H1 (cell line): ENCODE data around the gene CCDC30. TPM values are rescaled to one million over a fixed set of nuclear protein-coding genes. Genes with fewer than 3 reads are reported as not detected.

Experiments
- CTCF ChIA-PET: fragments of 300-600 bp; sonication (Branson Sonifier 250); formaldehyde crosslinking; loops from one replicate; lab custom pipeline; 2021; ENCODE audit not compliant: partially characterized antibody; lab: Charles Lee
- POLR2A ChIA-PET: fragments of 300-600 bp; sonication (Branson Sonifier 250); formaldehyde crosslinking; loops from one replicate; lab custom pipeline; 2021; ENCODE audit warnings: inconsistent platforms; ENCODE audit not compliant: partially characterized antibody; lab: Charles Lee
- DNase-seq, 2 experiments: peaks; one replicate each; pipeline versions ENCODE4 v3.0.0 to v3.0.0-alpha.2; 2010 to 2022; ENCODE audit warnings: low spot score in 2 of 2, low read depth in 1 of 2, mixed read lengths in 1 of 2
- FAIRE-seq: peaks from 2 replicates; lab custom pipeline; 2011; peaks lifted over from hg19 to GRCh38; lab: Jason Lieb, UNC
- H2AFZ ChIP-seq: 2 replicates; pipeline ENCODE4 v1.8.1; 2012; ENCODE audit warnings: low read length, inconsistent platforms
- H2AK5ac ChIP-seq: 2 replicates; pipeline ENCODE4 v1.6.1; 2013; ENCODE audit warnings: low read depth, low read length
- H2BK120ac ChIP-seq: replicated peaks from 2 replicates; pipeline ENCODE3; 2013; ENCODE audit warnings: low read depth, low read length, inconsistent platforms
- H2BK12ac ChIP-seq: 2 replicates; pipeline ENCODE4 v1.6.1; 2013; ENCODE audit warnings: low read depth, low read length
- H2BK15ac ChIP-seq: 2 replicates; pipeline ENCODE4 v1.6.1; 2013; ENCODE audit warnings: low read length
- H2BK20ac ChIP-seq: 2 replicates; pipeline ENCODE4 v1.6.1; 2013; ENCODE audit warnings: low read length
- H2BK5ac ChIP-seq: 2 replicates; pipeline ENCODE4 v1.6.1; 2013; ENCODE audit warnings: low read depth, low read length
- H3K14ac ChIP-seq: 2 replicates; pipeline ENCODE4 v1.6.1; 2013; ENCODE audit warnings: inconsistent platforms; ENCODE audit not compliant: insufficient read length
- H3K18ac ChIP-seq: 2 replicates; pipeline ENCODE4 v1.6.1; 2013; ENCODE audit warnings: low read length; ENCODE audit errors: extremely low read depth
- H3K23ac ChIP-seq: 2 replicates; pipeline ENCODE4 v1.6.1; 2013; ENCODE audit warnings: inconsistent platforms; ENCODE audit not compliant: insufficient read length
- H3K23me2 ChIP-seq: 2 replicates; pipeline ENCODE4 v1.6.1; 2013; ENCODE audit warnings: low read depth, low read length
- H3K27ac ChIP-seq: 2 replicates; pipeline ENCODE4 v1.6.1; 2011; ENCODE audit warnings: low read depth, low read length, inconsistent platforms
- H3K27me3 ChIP-seq, 4 experiments: replicated peaks in 1 of 4; 1 replicate in 1 of 4; 2 replicates in 3 of 4; pipeline versions ENCODE4 v1.6.1 to v1.8.1; 2011 to 2013; ENCODE audit warnings: low read length in 3 of 4, mild to moderate bottlenecking in 3 of 4, inconsistent platforms in 2 of 4, mixed read lengths in 2 of 4, moderate library complexity in 1 of 4; ENCODE audit not compliant: control insufficient read depth in 3 of 4, insufficient read depth in 3 of 4; ENCODE audit errors: extremely low read depth in 1 of 4
- H3K36me3 ChIP-seq, 4 experiments: 2 replicates each; pipeline versions ENCODE4 v1.6.1 to v1.8.1; 2011 to 2013; ENCODE audit warnings: mild to moderate bottlenecking in 4 of 4, low read length in 3 of 4, moderate library complexity in 2 of 4, control low read depth in 1 of 4, inconsistent platforms in 1 of 4; ENCODE audit not compliant: insufficient read depth in 4 of 4, control insufficient read depth in 2 of 4
- H3K4ac ChIP-seq: replicated peaks from 2 replicates; pipeline ENCODE3; 2013; ENCODE audit warnings: low read length, low read depth, mixed read lengths, inconsistent platforms; ENCODE audit not compliant: insufficient read length
- H3K4me1 ChIP-seq, 4 experiments: replicated peaks in 1 of 4; 1 replicate in 1 of 4; 2 replicates in 3 of 4; pipeline versions ENCODE4 v1.6.1 to v1.8.1; 2011 to 2013; ENCODE audit warnings: low read length in 3 of 4, inconsistent platforms in 2 of 4, mixed read lengths in 1 of 4; ENCODE audit not compliant: insufficient read depth in 4 of 4, control insufficient read depth in 3 of 4
- H3K4me2 ChIP-seq, 2 experiments: 2 replicates each; pipeline versions ENCODE4 v1.6.1 to v1.8.1; 2011 to 2013; ENCODE audit warnings: low read depth in 2 of 2, low read length in 2 of 2, control low read depth in 1 of 2, inconsistent platforms in 1 of 2, mild to moderate bottlenecking in 1 of 2; ENCODE audit not compliant: insufficient read depth in 1 of 2
- H3K4me3 ChIP-seq, 4 experiments: fragments of 200-600, 300-600 bp in 1 of 4; sonication (generic), shearing (Covaris generic), sonication (Bioruptor Twin) in 1 of 4; 2 replicates each; pipeline versions ENCODE4 v1.5.1 to v1.8.1; 2011 to 2016; ENCODE audit warnings: low read length in 4 of 4, low read depth in 3 of 4, control low read depth in 2 of 4, inconsistent platforms in 2 of 4, mild to moderate bottlenecking in 2 of 4, mixed read lengths in 1 of 4, moderate library complexity in 1 of 4; ENCODE audit not compliant: insufficient read depth in 2 of 4; ENCODE audit errors: extremely low read depth in 1 of 4
- H3K56ac ChIP-seq: replicated peaks from 2 replicates; pipeline ENCODE3; 2013; ENCODE audit warnings: low read depth, mild to moderate bottlenecking, mixed read lengths, low read length, inconsistent platforms; ENCODE audit not compliant: insufficient read length
- H3K79me1 ChIP-seq: 2 replicates; pipeline ENCODE4 v1.6.1; 2013; ENCODE audit warnings: low read depth, low read length, control low read depth
- H3K79me2 ChIP-seq, 2 experiments: 2 replicates each; pipeline versions ENCODE4 v1.6.1 to v1.8.1; 2012 to 2013; ENCODE audit warnings: low read length in 2 of 2, mild to moderate bottlenecking in 2 of 2, inconsistent platforms in 1 of 2; ENCODE audit not compliant: insufficient read depth in 2 of 2, control insufficient read depth in 1 of 2
- H3K9ac ChIP-seq, 4 experiments: replicated peaks in 1 of 4; 1 replicate in 1 of 4; 2 replicates in 3 of 4; pipeline versions ENCODE4 v1.6.1 to v1.8.1; 2011 to 2013; ENCODE audit warnings: low read depth in 3 of 4, low read length in 3 of 4, control low read depth in 2 of 4, mild to moderate bottlenecking in 2 of 4, moderate library complexity in 2 of 4, inconsistent platforms in 1 of 4; ENCODE audit errors: extremely low read depth in 1 of 4
- H3K9me3 ChIP-seq, 2 experiments: 2 replicates each; pipeline versions ENCODE4 v1.6.1 to v1.8.1; 2012 to 2013; ENCODE audit warnings: mild to moderate bottlenecking in 2 of 2, moderate library complexity in 2 of 2, control low read depth in 1 of 2, inconsistent platforms in 1 of 2, low read depth in 1 of 2, low read length in 1 of 2, mixed read lengths in 1 of 2; ENCODE audit not compliant: insufficient read depth in 2 of 2
- H4K20me1 ChIP-seq, 2 experiments: replicated peaks in 1 of 2; 2 replicates each; pipeline versions ENCODE3 to v1.8.1; 2011 to 2013; ENCODE audit warnings: inconsistent platforms in 2 of 2, low read length in 2 of 2, mild to moderate bottlenecking in 1 of 2; ENCODE audit not compliant: insufficient read depth in 2 of 2, control insufficient read depth in 1 of 2
- H4K5ac ChIP-seq: 2 replicates; pipeline ENCODE4 v1.6.1; 2013; ENCODE audit warnings: low read length, low read depth, mixed read lengths, inconsistent platforms; ENCODE audit not compliant: insufficient read length
- H4K8ac ChIP-seq: 2 replicates; pipeline ENCODE4 v1.8.0; 2013; ENCODE audit warnings: mild to moderate bottlenecking, moderate library complexity, low read length, inconsistent platforms; ENCODE audit not compliant: insufficient read depth; ENCODE audit errors: extremely low read depth
- H4K91ac ChIP-seq: replicated peaks from 2 replicates; pipeline ENCODE3; 2013; ENCODE audit warnings: low read length, mixed read lengths, inconsistent platforms; ENCODE audit not compliant: insufficient read length
- BRCA1 ChIP-seq: IDR thresholded peaks from 2 replicates; pipeline ENCODE4 v1.6.1; 2012; ENCODE audit warnings: low read depth, low read length, improper control_type of control experiment
- CBX5 ChIP-seq: fragments of 300-800, 300-1000 bp; sonication (generic); IDR thresholded peaks from 2 replicates; pipeline ENCODE4 v1.7.1; 2016; ENCODE audit warnings: antibody characterized with exemption, low read length, low read depth
- EGR1 ChIP-seq: IDR thresholded peaks from 2 replicates; pipeline ENCODE4 v1.6.1; 2011; ENCODE audit warnings: low read depth, low read length, borderline replicate concordance
- EZH2 ChIP-seq: fragments of 200-600 bp; sonication (generic); IDR thresholded peaks from 2 replicates; pipeline ENCODE4 v1.7.1; 2012; ENCODE audit warnings: low read depth, mild to moderate bottlenecking, moderate library complexity, low read length, inconsistent platforms; ENCODE audit not compliant: severe bottlenecking
- GTF2F1 ChIP-seq: IDR thresholded peaks from 2 replicates; pipeline ENCODE4 v1.6.1; 2012; ENCODE audit warnings: low read depth, low read length, improper control_type of control experiment, borderline replicate concordance
- HDAC2 ChIP-seq, 2 experiments: fragments of 300-600 bp in 1 of 2; sonication (generic) in 1 of 2; IDR thresholded peaks; 2 replicates each; pipeline ENCODE4 v1.6.1; 2011 to 2012; ENCODE audit warnings: low read depth in 2 of 2, low read length in 2 of 2, mild to moderate bottlenecking in 2 of 2, moderate library complexity in 2 of 2, borderline replicate concordance in 1 of 2, inconsistent platforms in 1 of 2
- HDAC6 ChIP-seq: IDR thresholded peaks from one replicate; pipeline ENCODE4 v1.7.1; 2012; ENCODE audit warnings: low read depth, mild to moderate bottlenecking, inconsistent platforms, low read length, moderate library complexity
- RBBP5 ChIP-seq: IDR thresholded peaks from 2 replicates; pipeline ENCODE4 v1.7.1; 2012; ENCODE audit warnings: low read depth, mild to moderate bottlenecking, inconsistent platforms, low read length, moderate library complexity, borderline replicate concordance
- SP4 ChIP-seq: IDR thresholded peaks from 2 replicates; pipeline ENCODE4 v1.6.1; 2012; ENCODE audit warnings: low read length, inconsistent platforms
- SRF ChIP-seq: IDR thresholded peaks from 2 replicates; pipeline ENCODE4 v1.6.1; 2011; ENCODE audit warnings: mild to moderate bottlenecking, low read depth, low read length, moderate library complexity
- TEAD4 ChIP-seq: IDR thresholded peaks from 2 replicates; pipeline ENCODE4 v1.6.1; 2012; ENCODE audit warnings: low read depth, low read length, inconsistent platforms, mixed read lengths
- YY1 ChIP-seq: IDR thresholded peaks from 2 replicates; pipeline ENCODE4 v1.6.1; 2011; ENCODE audit warnings: low read depth, mild to moderate bottlenecking, low read length
- ZNF274 ChIP-seq: IDR thresholded peaks from 2 replicates; pipeline ENCODE4 v1.7.0; 2012; ENCODE audit warnings: low read length, borderline replicate concordance; ENCODE audit errors: extremely low read depth
- WGBS, 2 experiments: shearing (Covaris generic) in 1 of 2; methylation state at CpG; one replicate each; pipeline versions ENCODE4 v1.1.6 to v1.1.7; 2013 to 2015; ENCODE audit warnings: low lambda C conversion rate in 2 of 2, mixed read lengths in 2 of 2, inconsistent platforms in 1 of 2, low coverage in 1 of 2, missing lambda C conversion rate in 1 of 2; ENCODE audit not compliant: insufficient replicate concordance in 2 of 2, insufficient coverage in 1 of 2, insufficient read length in 1 of 2; ENCODE audit errors: extremely low coverage in 1 of 2, missing lambda C conversion rate in 1 of 2; 5-methylcytosine and 5-hydroxymethylcytosine counted together
- polyA plus RNA-seq, 7 experiments: library from polyadenylated mRNA; depleted of rRNA in 3 of 7; stranded (reverse) in 5 of 7; unstranded in 2 of 7; fragments of >200 nt in 5 of 7; fragments of 200-250 nt in 2 of 7; gene quantifications; 1 replicate in 5 of 7; 2 replicates in 1 of 7; 4 replicates in 1 of 7; pipeline versions ENCODE4 v1.2.1 to v1.2.3, GENCODE V29; 2011 to 2013; ENCODE audit warnings: missing spikeins in 2 of 7, mixed read lengths in 2 of 7
- total RNA-seq: library from RNA; stranded (reverse); fragmentation: NEBNext Ultra II Directional; extraction: Animal tissue kit (Norgen Biotek cat#: 25700); gene quantifications from 2 replicates; pipeline ENCODE4 v1.2.1, GENCODE V29; 2021
- TF ChIP-seq, protein P1 (sequence below): IDR thresholded peaks from 2 replicates; pipeline ENCODE4 v1.6.1; 2011; ENCODE audit warnings: low read depth, mild to moderate bottlenecking, low read length; ENCODE audit not compliant: insufficient read depth

The CCDC30 gene
- total and polyA plus RNA-seq, 2 of the 8 experiments (the other 6 are each of a cell fraction or from before 2014, with no cell fraction given), result 0.60 to 1.8 TPM

DNA sequence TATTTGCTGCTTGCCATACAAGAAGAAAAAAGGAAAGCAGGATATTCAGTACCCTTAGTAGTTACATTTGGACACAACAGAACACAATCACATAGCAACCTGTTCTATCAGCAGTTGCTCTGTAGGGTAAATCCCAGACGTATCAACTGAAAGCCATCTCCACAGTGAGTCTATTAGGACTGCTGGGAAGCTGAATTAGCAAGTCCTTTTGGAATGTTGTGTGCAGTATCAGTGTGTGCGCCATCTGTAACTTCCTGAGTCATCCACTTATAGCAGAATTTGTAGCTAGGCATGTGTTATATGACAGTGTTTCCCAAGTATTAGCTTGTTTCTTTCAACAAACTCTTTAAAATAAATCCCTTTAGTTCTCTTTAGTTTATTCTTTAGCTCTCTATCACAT is 21.3 kb downstream of the CCDC30 start:
- H2AFZ ChIP-seq, result no peak overlapping the region
- ChIA-PET POLR2A (no interaction called here), CTCF (no interaction called here)
- H3K18ac ChIP-seq, result no peak overlapping the region
- H3K4me3 ChIP-seq, result no peak overlapping the region
- 74% methylated on average over 2 of the region's 2 CpGs; no CpG with 5 or more reads in 1 of the 2 experiments for WGBS, 2 experiments
- H3K27me3 ChIP-seq, result no peaks in the 10 kb centered on the region
- H3K4ac ChIP-seq, result no peak overlapping the region
- H3K23me2 ChIP-seq, result no peaks in the 10 kb centered on the region
- H2BK20ac ChIP-seq, result no peak overlapping the region
- no peak overlapping the region for H3K27ac ChIP-seq
- no peak overlapping the region for H2BK15ac ChIP-seq
- H4K20me1 ChIP-seq, result no peaks in the 10 kb centered on the region
- no peak overlapping the region for H4K91ac ChIP-seq
- H2BK5ac ChIP-seq, result no peak overlapping the region
- H2AK5ac ChIP-seq, result no peak overlapping the region
- H3K79me1 ChIP-seq, result no peaks in the 10 kb centered on the region
- no peaks in the 10 kb centered on the region for H3K9me3 ChIP-seq
- H2BK12ac ChIP-seq, result no peak overlapping the region
- no peaks in the 10 kb centered on the region for H3K36me3 ChIP-seq
- no peak overlapping the region for H3K23ac ChIP-seq
- no peaks in the 10 kb centered on the region for H3K4me1 ChIP-seq
- no peak overlapping the region for H3K9ac ChIP-seq
- H2BK120ac ChIP-seq, result no peak overlapping the region
- H3K14ac ChIP-seq, result no peak overlapping the region
- FAIRE-seq, result no peak
- no peak for DNase-seq
- no peak overlapping the region for H3K4me2 ChIP-seq
- no peak overlapping the region for H4K5ac ChIP-seq
- no peak overlapping the region for H3K56ac ChIP-seq
- H4K8ac ChIP-seq, result no peak overlapping the region
- H3K79me2 ChIP-seq, result no peaks in the 10 kb centered on the region
- TF ChIP-seq, protein P1, sequence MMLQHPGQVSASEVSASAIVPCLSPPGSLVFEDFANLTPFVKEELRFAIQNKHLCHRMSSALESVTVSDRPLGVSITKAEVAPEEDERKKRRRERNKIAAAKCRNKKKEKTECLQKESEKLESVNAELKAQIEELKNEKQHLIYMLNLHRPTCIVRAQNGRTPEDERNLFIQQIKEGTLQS, result no peak
- TF ChIP-seq EGR1, result no peak
- TF ChIP-seq ZNF274, result no peak
- TF ChIP-seq HDAC2 (IDR thresholded peaks at IDR 0.05; ENCODE audit: borderline replicate concordance in 1 of 2, low read depth in 2 of 2, low read length in 2 of 2), result no peak
- TF ChIP-seq EZH2, result no peak
- TF ChIP-seq TEAD4, result no peak
- TF ChIP-seq RBBP5, result no peak
- TF ChIP-seq CBX5, result no peak
- TF ChIP-seq YY1, result no peak
- no peak for TF ChIP-seq HDAC6
- TF ChIP-seq BRCA1, result no peak
- TF ChIP-seq SRF, result no peak
- TF ChIP-seq GTF2F1, result no peak
- no peak for TF ChIP-seq SP4
